Breast epithelium (tissue), 4 donors: ENCODE data around the gene BPIFB3. TPM values are rescaled to one million over a fixed set of nuclear protein-coding genes. Genes with fewer than 3 reads are reported as not detected.

Experiments used
- DNase-seq, 2 donors: peaks; one replicate each; pipeline ENCODE4 v3.0.0-alpha.2; 2019; ENCODE audit warnings: low spot score in 2 of 2
- H3K27ac ChIP-seq, 2 donors: fragments of 200-600 bp; sonication (generic) in 1 of 2; one replicate each; pipeline ENCODE4 v1.5.1; 2016 to 2019; ENCODE audit warnings: mild to moderate bottlenecking in 1 of 2
- H3K27me3 ChIP-seq, 2 donors: fragments of 200-600 bp; sonication (generic) in 1 of 2; one replicate each; pipeline versions ENCODE4 v1.5.1 to v1.6.0; 2017 to 2019; ENCODE audit warnings: control low read depth in 1 of 2, mild to moderate bottlenecking in 1 of 2
- H3K36me3 ChIP-seq: fragments of 200-600 bp; one replicate; pipeline ENCODE4 v1.5.1; 2019
- H3K4me1 ChIP-seq, 2 donors: fragments of 200-600 bp; sonication (generic); one replicate each; pipeline ENCODE4 v1.5.1; 2016 to 2019; ENCODE audit warnings: control low read depth in 1 of 2
- H3K4me3 ChIP-seq, 3 donors: fragments of 200-600 bp; sonication (generic); 1 replicate in 2 of 3; 2 replicates in 1 of 3; pipeline ENCODE4 v1.5.1; 2016 to 2019; ENCODE audit warnings: mild to moderate bottlenecking in 3 of 3, moderate library complexity in 2 of 3
- H3K9me3 ChIP-seq, 2 donors: fragments of 200-600 bp; sonication (generic) in 1 of 2; one replicate each; pipeline ENCODE4 v1.5.1; 2016 to 2019; ENCODE audit warnings: control low read depth in 1 of 2
- POLR2A ChIP-seq: fragments of 450-650 bp; IDR thresholded peaks from one replicate; pipeline ENCODE4 v1.6.1; 2016; ENCODE audit warnings: antibody characterized with exemption, mild to moderate bottlenecking, moderate library complexity
- POLR2AphosphoS5 ChIP-seq, 3 donors: sonication (generic); formaldehyde crosslinking; IDR thresholded peaks; one replicate each; pipeline ENCODE4 v1.6.1; 2017; ENCODE audit warnings: antibody characterized with exemption in 3 of 3
- intact Hi-C: fragments of 100-400 bp; cut with DNase I; formaldehyde crosslinking; loops from one replicate; pipeline ENCODE4 v1.15.1; 2023; ENCODE audit warnings: low total_unique reads
- total RNA-seq, 3 donors: library from RNA; depleted of rRNA; stranded (reverse); fragments of >200 nt; gene quantifications; one replicate each; pipeline ENCODE4 v1.1.0, GENCODE V29; 2016
- TF ChIP-seq, protein P1 (sequence below), 3 donors: fragments of 450-650 bp; IDR thresholded peaks; one replicate each; pipeline ENCODE4 v1.5.1; 2016 to 2017; ENCODE audit warnings: antibody characterized with exemption in 3 of 3, mild to moderate bottlenecking in 3 of 3, moderate library complexity in 3 of 3

BPIFB3 gene, protein sequence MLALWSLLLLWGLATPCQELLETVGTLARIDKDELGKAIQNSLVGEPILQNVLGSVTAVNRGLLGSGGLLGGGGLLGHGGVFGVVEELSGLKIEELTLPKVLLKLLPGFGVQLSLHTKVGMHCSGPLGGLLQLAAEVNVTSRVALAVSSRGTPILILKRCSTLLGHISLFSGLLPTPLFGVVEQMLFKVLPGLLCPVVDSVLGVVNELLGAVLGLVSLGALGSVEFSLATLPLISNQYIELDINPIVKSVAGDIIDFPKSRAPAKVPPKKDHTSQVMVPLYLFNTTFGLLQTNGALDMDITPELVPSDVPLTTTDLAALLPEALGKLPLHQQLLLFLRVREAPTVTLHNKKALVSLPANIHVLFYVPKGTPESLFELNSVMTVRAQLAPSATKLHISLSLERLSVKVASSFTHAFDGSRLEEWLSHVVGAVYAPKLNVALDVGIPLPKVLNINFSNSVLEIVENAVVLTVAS
- total RNA-seq = not detected

DNA sequence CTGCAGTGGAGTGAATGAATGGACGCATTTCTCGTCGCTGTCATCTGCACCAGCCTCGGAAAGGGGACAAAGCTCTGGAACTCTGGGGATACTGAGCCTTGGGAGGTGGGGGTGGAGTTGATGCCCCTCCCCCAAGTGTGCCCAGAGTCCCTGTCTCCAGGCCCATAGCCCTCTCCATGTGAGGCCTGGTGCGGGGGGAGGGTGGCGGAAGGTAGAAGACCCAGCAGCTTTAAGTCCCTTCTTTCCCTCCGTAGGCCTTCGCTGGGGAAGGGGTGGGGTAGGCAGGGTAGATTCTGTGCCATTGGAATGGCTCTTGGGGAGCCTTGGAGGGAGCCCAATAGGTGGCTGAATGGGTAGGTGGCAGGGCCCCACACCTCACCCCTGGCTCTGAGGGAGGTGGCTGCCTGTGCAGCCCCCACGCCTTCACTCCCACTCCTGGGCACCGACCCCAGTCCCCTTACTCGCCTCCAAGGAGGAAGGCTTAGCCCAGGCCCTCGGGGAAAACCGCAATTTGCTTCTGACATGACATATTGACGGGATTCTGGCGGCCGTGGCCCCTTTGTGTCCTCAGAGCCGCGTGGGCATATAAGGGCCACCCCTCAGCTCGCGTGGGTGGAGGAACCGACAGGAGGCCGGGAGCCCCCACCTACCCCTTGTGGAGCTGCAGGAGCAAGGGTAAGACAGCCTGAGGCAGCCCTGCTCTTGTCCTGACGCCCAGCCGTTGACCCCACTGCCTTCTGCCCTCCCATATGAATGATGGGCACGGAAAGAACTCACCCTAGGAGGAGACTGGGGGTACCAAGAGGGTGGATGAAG lies at the start of gene BPIFB3:
Gene BPIFB3, plus strand, starts transcription at position 613 of the 816 bp plus-strand sequence. CDS start 1,533 bp downstream, outside the sequence.
- no peak within 1 kb of the TSS for H3K27ac ChIP-seq
- intact Hi-C loops = no loop called here

DNA sequence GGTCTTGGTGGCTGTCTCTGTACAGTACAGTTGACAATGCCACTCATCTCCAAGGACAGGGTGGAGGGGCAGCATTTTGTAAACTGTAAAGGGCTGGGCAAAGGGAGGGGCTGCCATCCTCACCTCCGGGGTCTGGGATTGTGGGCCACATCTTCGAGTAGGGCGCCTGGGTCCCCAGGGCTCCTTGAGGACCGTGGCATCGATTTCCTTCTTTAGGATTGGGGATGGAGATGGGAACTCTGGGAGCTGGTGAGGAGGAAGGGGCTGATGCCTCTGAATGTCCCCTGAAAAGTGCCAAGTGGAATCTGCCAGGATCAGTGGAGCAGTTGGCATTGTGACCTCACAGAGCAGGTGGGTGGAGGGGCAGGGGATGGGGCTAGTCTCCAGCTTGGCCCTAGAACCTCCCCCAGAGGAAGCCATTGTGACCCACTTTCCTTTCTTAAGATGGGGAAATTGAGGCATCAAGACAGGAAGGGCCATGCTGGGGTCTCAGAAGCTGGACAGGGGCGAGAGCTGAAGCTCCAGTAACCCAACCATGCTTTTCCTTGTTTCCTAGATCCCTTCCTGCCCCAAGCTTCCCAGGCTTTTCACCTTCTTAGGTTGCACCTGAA lies 49.5 kb upstream of the BPIFB3 start, which contains the start of gene SUN5:
Gene SUN5, minus strand, starts transcription at position 293 of the 611 bp plus-strand sequence. Its CDS starts 93 bp downstream, at position 200.
- intact Hi-C loops = no loop called here
- no peak for DNase-seq
- no peaks in the 10 kb centered on the region for H3K27me3 ChIP-seq
- H3K9me3 ChIP-seq = peaks cover 0 to 6% of the 10 kb centered on the region in 2 donors
- H3K36me3 ChIP-seq = no peaks in the 10 kb centered on the region
- TF ChIP-seq, protein P1, sequence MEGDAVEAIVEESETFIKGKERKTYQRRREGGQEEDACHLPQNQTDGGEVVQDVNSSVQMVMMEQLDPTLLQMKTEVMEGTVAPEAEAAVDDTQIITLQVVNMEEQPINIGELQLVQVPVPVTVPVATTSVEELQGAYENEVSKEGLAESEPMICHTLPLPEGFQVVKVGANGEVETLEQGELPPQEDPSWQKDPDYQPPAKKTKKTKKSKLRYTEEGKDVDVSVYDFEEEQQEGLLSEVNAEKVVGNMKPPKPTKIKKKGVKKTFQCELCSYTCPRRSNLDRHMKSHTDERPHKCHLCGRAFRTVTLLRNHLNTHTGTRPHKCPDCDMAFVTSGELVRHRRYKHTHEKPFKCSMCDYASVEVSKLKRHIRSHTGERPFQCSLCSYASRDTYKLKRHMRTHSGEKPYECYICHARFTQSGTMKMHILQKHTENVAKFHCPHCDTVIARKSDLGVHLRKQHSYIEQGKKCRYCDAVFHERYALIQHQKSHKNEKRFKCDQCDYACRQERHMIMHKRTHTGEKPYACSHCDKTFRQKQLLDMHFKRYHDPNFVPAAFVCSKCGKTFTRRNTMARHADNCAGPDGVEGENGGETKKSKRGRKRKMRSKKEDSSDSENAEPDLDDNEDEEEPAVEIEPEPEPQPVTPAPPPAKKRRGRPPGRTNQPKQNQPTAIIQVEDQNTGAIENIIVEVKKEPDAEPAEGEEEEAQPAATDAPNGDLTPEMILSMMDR (IDR thresholded peaks at IDR 0.05) = no peak
- TF ChIP-seq POLR2A = no peak
- TF ChIP-seq POLR2AphosphoS5 (IDR thresholded peaks at IDR 0.05) = no peak
- no peak within 1 kb of the TSS for H3K4me3 ChIP-seq
- H3K27ac ChIP-seq = no peak within 1 kb of the TSS
- no peaks in the 10 kb centered on the region for H3K4me1 ChIP-seq

More for the DNA sequence above, at the start of gene BPIFB3:
- Histone ChIP-seq H3K27me3 (peaks cover 0 to 6% of the 10 kb centered on the region in 2 donors), H3K9me3 (no peaks in the 10 kb centered on the region), H3K36me3 (no peaks in the 10 kb centered on the region), H3K4me3 (no peak within 1 kb of the TSS), H3K4me1 (no peaks in the 10 kb centered on the region)
- TF ChIP-seq POLR2AphosphoS5 (IDR thresholded peaks at IDR 0.05) (no peak), POLR2A (no peak)
- TF ChIP-seq, protein P1 (IDR thresholded peaks at IDR 0.05) = no peak
- no peak for DNase-seq

DNA sequence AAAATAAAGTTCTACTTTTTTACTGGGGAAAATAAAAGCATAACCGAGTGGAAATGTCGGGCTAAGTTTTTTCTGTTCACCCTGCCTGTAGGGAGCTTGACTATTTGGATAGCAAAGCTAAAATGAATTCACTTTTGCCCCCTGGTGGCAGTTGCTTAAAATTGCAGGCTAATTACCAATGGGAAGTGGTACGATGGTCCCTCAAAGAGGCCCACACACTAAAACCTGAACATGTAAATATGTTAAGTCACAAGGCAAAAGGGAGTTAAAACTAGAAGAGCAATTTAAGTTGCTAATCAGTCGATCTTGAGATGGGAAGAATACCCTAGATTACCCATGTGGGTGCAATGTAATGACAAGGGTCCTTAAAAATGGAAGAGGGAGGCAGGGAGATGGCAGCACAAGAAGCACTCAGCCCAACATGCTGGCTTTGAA lies 48.6 kb upstream of the BPIFB3 start:
- intact Hi-C loops = no loop called here
- Histone ChIP-seq H3K9me3 (peaks cover 0 to 6% of the 10 kb centered on the region in 2 donors), H3K4me1 (no peaks in the 10 kb centered on the region), H3K27ac (no peak overlapping the region), H3K27me3 (no peaks in the 10 kb centered on the region), H3K36me3 (no peaks in the 10 kb centered on the region), H3K4me3 (no peak overlapping the region)
- DNase-seq = no peak
- TF ChIP-seq, protein P1 (IDR thresholded peaks at IDR 0.05) = no peak
- no peak for TF ChIP-seq POLR2A

DNA sequence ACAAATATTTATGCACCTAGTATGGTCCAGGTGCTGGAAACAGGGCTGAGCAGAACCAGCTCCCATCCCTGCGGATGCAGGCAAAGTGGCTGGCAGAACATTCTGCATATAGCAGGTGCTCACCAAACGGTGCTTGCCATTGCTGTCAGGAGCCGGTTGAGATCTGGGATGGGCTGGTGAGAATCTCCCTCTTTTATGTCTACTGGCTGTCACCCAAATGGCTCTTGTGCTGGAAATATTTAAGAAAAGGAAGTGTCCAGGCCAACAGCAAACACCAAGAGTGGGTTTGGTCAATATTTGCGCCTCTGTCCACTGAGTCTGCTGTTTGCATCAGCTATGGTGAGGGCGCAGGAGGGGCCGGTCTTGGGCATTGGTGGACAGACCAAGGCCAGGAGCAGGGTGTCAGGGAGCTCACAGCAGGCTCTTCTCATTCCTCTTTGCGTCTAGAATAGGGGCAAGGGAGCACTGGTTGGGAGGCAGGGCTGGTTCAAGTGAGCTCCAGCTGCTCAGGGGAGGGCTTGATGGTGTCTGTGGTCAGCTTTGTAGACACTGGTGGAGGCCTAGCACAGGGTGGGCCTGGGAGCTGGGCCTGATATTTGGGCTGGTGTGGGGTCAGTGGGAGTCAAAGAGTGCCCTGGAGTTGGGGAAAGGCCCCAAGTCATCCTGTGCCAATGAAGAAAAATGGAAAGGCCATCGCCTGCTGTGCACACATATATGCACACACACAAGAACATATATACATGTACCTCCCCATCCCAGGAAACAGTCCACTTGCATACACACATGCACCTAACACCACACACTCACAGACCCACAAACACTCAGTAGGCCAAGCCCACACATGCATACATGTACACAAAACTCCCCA lies 47.6 kb upstream of the BPIFB3 start:
- Histone ChIP-seq H3K4me3 (no peak overlapping the region), H3K27ac (no peak overlapping the region), H3K27me3 (no peaks in the 10 kb centered on the region), H3K9me3 (peaks cover 0 to 6% of the 10 kb centered on the region in 2 donors), H3K4me1 (no peaks in the 10 kb centered on the region), H3K36me3 (no peaks in the 10 kb centered on the region)
- intact Hi-C loops = no loop called here
- no peak for TF ChIP-seq POLR2A
- no peak for TF ChIP-seq POLR2AphosphoS5 (IDR thresholded peaks at IDR 0.05)
- TF ChIP-seq, protein P1 (IDR thresholded peaks at IDR 0.05) = no peak
- no peak for DNase-seq
